IMR-90 (cell line): ENCODE results near the gene CYP46A1. TPM values are rescaled to one million over a fixed set of nuclear protein-coding genes. Genes with fewer than 3 reads are reported as not detected.

Experiments used
- ATAC-seq: fragments of 200-7000 bp; cut with Tn5 transposase; 2 replicates; pipeline ENCODE4 v1.9.1; 2020; ENCODE audit warnings: low read depth, mild to moderate bottlenecking, moderate library complexity
- BruUV-seq: library from RNA; stranded (reverse); fragments of 400-500 nt; replicated peaks from 2 replicates; lab custom pipeline; 2021; lab: Mats Ljungman, UMichigan
- CTCF ChIA-PET: fragments of 300-600 bp; formaldehyde crosslinking; extraction: SDS; loops from one replicate; lab custom pipeline; 2021; ENCODE audit warnings: antibody characterized with exemption; lab: Yijun Ruan, JAX
- POLR2A ChIA-PET: fragments of 300-600 bp; sonication (Branson Sonifier 250); formaldehyde crosslinking; loops from one replicate; lab custom pipeline; 2022; ENCODE audit warnings: antibody characterized with exemption; ENCODE audit not compliant: unreplicated experiment; lab: Charles Lee
- DNase-seq: peaks from one replicate; pipeline ENCODE4 v3.0.0; 2013
- H2AFZ ChIP-seq: replicated peaks from 2 replicates; pipeline ENCODE3; 2013; ENCODE audit warnings: low read length, mild to moderate bottlenecking; ENCODE audit not compliant: poor library complexity
- H2AK5ac ChIP-seq: 2 replicates; pipeline ENCODE4 v1.6.1; 2013; ENCODE audit warnings: low read depth, low read length, inconsistent platforms
- H2AK9ac ChIP-seq: replicated peaks from 2 replicates; pipeline ENCODE3; 2013; ENCODE audit warnings: mild to moderate bottlenecking, low read depth, low read length, moderate library complexity; ENCODE audit not compliant: poor library complexity
- H2BK120ac ChIP-seq: 2 replicates; pipeline ENCODE4 v1.6.1; 2013; ENCODE audit warnings: low read depth, low read length, inconsistent platforms
- H2BK15ac ChIP-seq: 3 replicates; pipeline ENCODE4 v1.6.1; 2013; ENCODE audit warnings: low read depth, low read length, inconsistent platforms
- H2BK20ac ChIP-seq: 2 replicates; pipeline ENCODE4 v1.6.1; 2013; ENCODE audit warnings: low read depth, mild to moderate bottlenecking, inconsistent platforms, low read length, moderate library complexity
- H2BK5ac ChIP-seq: 2 replicates; pipeline ENCODE4 v1.6.1; 2013; ENCODE audit warnings: mild to moderate bottlenecking, low read depth, low read length, inconsistent platforms; ENCODE audit not compliant: poor library complexity, severe bottlenecking
- H3K14ac ChIP-seq: replicated peaks from 2 replicates; pipeline ENCODE4 v1.6.1; 2013; ENCODE audit warnings: low read depth, low read length, inconsistent platforms
- H3K18ac ChIP-seq: 2 replicates; pipeline ENCODE4 v1.6.1; 2013; ENCODE audit warnings: low read depth, low read length, control low read depth
- H3K23ac ChIP-seq: 2 replicates; pipeline ENCODE4 v1.6.1; 2013; ENCODE audit warnings: low read depth, low read length, inconsistent platforms
- H3K27ac ChIP-seq: 2 replicates; pipeline ENCODE4 v1.5.1; 2013; ENCODE audit warnings: mild to moderate bottlenecking, control low read depth, low read length; ENCODE audit not compliant: insufficient read depth
- H3K27me3 ChIP-seq: 2 replicates; pipeline ENCODE4 v1.6.1; 2013; ENCODE audit warnings: low read length; ENCODE audit not compliant: control insufficient read depth, insufficient read depth
- H3K36me3 ChIP-seq: 2 replicates; pipeline ENCODE4 v1.6.1; 2013; ENCODE audit warnings: low read length, mixed read lengths; ENCODE audit not compliant: control insufficient read depth, insufficient read depth
- H3K4ac ChIP-seq: 2 replicates; pipeline ENCODE4 v1.6.1; 2013; ENCODE audit warnings: low read depth, low read length, inconsistent platforms
- H3K4me1 ChIP-seq: 2 replicates; pipeline ENCODE4 v1.6.1; 2013; ENCODE audit warnings: low read length, mixed read lengths; ENCODE audit not compliant: control insufficient read depth, insufficient read depth
- H3K4me2 ChIP-seq: 2 replicates; pipeline ENCODE4 v1.6.1; 2013; ENCODE audit warnings: low read depth, mild to moderate bottlenecking, control low read depth, low read length, moderate library complexity
- H3K4me3 ChIP-seq: 2 replicates; pipeline ENCODE4 v1.5.1; 2013; ENCODE audit warnings: low read depth, mild to moderate bottlenecking, control low read depth, low read length, moderate library complexity; ENCODE audit not compliant: insufficient read depth
- H3K56ac ChIP-seq: 2 replicates; pipeline ENCODE4 v1.6.1; 2013; ENCODE audit warnings: low read length, inconsistent platforms; ENCODE audit not compliant: insufficient read depth; ENCODE audit errors: extremely low read depth
- H3K79me1 ChIP-seq, 2 experiments: 2 replicates each; pipeline ENCODE4 v1.6.1; 2013; ENCODE audit warnings: low read length in 2 of 2, inconsistent platforms in 1 of 2, low read depth in 1 of 2
- H3K9ac ChIP-seq: 2 replicates; pipeline ENCODE4 v1.6.1; 2013; ENCODE audit warnings: low read depth, low read length, control low read depth
- H3K9me1 ChIP-seq: 2 replicates; pipeline ENCODE4 v1.6.1; 2013; ENCODE audit warnings: low read length, inconsistent platforms; ENCODE audit not compliant: insufficient read depth
- H3K9me3 ChIP-seq: 2 replicates; pipeline ENCODE4 v1.6.1; 2013; ENCODE audit warnings: low read length; ENCODE audit not compliant: control insufficient read depth, insufficient read depth
- H4K20me1 ChIP-seq: 2 replicates; pipeline ENCODE4 v1.6.1; 2013; ENCODE audit warnings: low read length, inconsistent platforms; ENCODE audit not compliant: insufficient read depth
- H4K5ac ChIP-seq: 2 replicates; pipeline ENCODE4 v1.6.1; 2013; ENCODE audit warnings: mild to moderate bottlenecking, low read depth, low read length, control low read depth
- H4K8ac ChIP-seq, 2 experiments: 2 replicates each; pipeline ENCODE4 v1.6.1; 2013; ENCODE audit warnings: low read depth in 2 of 2, low read length in 2 of 2, control low read depth in 1 of 2, inconsistent platforms in 1 of 2
- H4K91ac ChIP-seq: 2 replicates; pipeline ENCODE4 v1.6.1; 2013; ENCODE audit warnings: low read depth, low read length, inconsistent platforms; ENCODE audit not compliant: insufficient read depth
- BHLHE40 ChIP-seq: fragments of 150-350 bp; IDR thresholded peaks from 2 replicates; pipeline ENCODE4 v1.6.1; 2016; ENCODE audit warnings: mild to moderate bottlenecking, low read depth, low read length
- CHD1 ChIP-seq: IDR thresholded peaks from 2 replicates; pipeline ENCODE4 v1.6.1; 2012; ENCODE audit warnings: low read depth, low read length, improper control_type of control experiment
- FOS ChIP-seq: fragments of 150-350 bp; IDR thresholded peaks from 2 replicates; pipeline ENCODE4 v1.6.1; 2016; ENCODE audit warnings: low read depth, low read length
- MAFK ChIP-seq: IDR thresholded peaks from 2 replicates; pipeline ENCODE4 v1.6.1; 2012; ENCODE audit warnings: low read depth, low read length, improper control_type of control experiment
- MAZ ChIP-seq: IDR thresholded peaks from 2 replicates; pipeline ENCODE4 v1.6.1; 2012; ENCODE audit warnings: low read depth, mild to moderate bottlenecking, low read length, improper control_type of control experiment, moderate library complexity, borderline replicate concordance
- MXI1 ChIP-seq: IDR thresholded peaks from 2 replicates; pipeline ENCODE4 v1.6.1; 2012; ENCODE audit warnings: low read depth, mild to moderate bottlenecking, low read length, moderate library complexity, borderline replicate concordance
- NFE2L2 ChIP-seq: fragments of 150-350 bp; IDR thresholded peaks from 2 replicates; pipeline ENCODE4 v1.6.1; 2016; ENCODE audit warnings: low read depth, mild to moderate bottlenecking, low read length
- POLR2A ChIP-seq: IDR thresholded peaks from 2 replicates; pipeline ENCODE4 v1.6.1; 2012; ENCODE audit warnings: mild to moderate bottlenecking, low read depth, low read length
- RAD21 ChIP-seq: IDR thresholded peaks from 2 replicates; pipeline ENCODE4 v1.6.1; 2012; ENCODE audit warnings: low read length, improper control_type of control experiment
- RCOR1 ChIP-seq: IDR thresholded peaks from 2 replicates; pipeline ENCODE4 v1.6.1; 2012; ENCODE audit warnings: mild to moderate bottlenecking, low read length, improper control_type of control experiment; ENCODE audit not compliant: insufficient replicate concordance
- RFX5 ChIP-seq: IDR thresholded peaks from 2 replicates; pipeline ENCODE4 v1.8.0; 2012; ENCODE audit warnings: low read depth, mild to moderate bottlenecking, low read length, moderate library complexity
- SMC3 ChIP-seq: fragments of 150-350 bp; IDR thresholded peaks from 2 replicates; pipeline ENCODE4 v1.6.1; 2016; ENCODE audit warnings: low read depth, mild to moderate bottlenecking, antibody characterized with exemption, low read length, moderate library complexity
- WGBS, 2 experiments: methylation state at CpG; one replicate each; pipeline versions ENCODE4 v1.1.5 to v1.1.7; 2013; ENCODE audit warnings: missing lambda C conversion rate in 2 of 2; ENCODE audit not compliant: insufficient read length in 1 of 2; ENCODE audit errors: extremely low coverage in 2 of 2; 5-methylcytosine and 5-hydroxymethylcytosine counted together
- dilution Hi-C: fragments of 300-500 bp; cut with HindIII; formaldehyde crosslinking; loops from one replicate; pipeline ENCODE4 v1.14.3; 2018; ENCODE audit warnings: low sequenced_read_pairs; ENCODE audit not compliant: unreplicated experiment
- in situ Hi-C: fragments of 300-500 bp; cut with MboI; formaldehyde crosslinking; loops from 3 replicates; pipeline ENCODE4 v1.14.3; 2019; ENCODE audit warnings: low sequenced_read_pairs, inconsistent platforms, mixed read lengths
- intact Hi-C: fragments of 100-400 bp; cut with micrococcal nuclease; formaldehyde crosslinking; loops from 2 replicates; pipeline ENCODE4 v1.10.0; 2022
- polyA plus RNA-seq, 3 experiments: library from polyadenylated mRNA; depleted of rRNA; stranded (reverse); fragments of >200 nt; gene quantifications; 2 replicates each; pipeline ENCODE4 v1.2.3, GENCODE V29; 2012; ENCODE audit warnings: low replicate concordance in 1 of 3
- total RNA-seq: library from RNA; depleted of rRNA; stranded (reverse); fragments of >200 nt; gene quantifications from 2 replicates; pipeline ENCODE4 v1.2.3, GENCODE V29; 2012
- TF ChIP-seq, protein P1 (sequence below): fragments of 150-350 bp; IDR thresholded peaks from 2 replicates; pipeline ENCODE4 v1.6.1; 2016; ENCODE audit warnings: low read depth, mild to moderate bottlenecking, low read length, moderate library complexity, borderline replicate concordance
- TF ChIP-seq, protein P2 (sequence below): conservative IDR thresholded peaks from 2 replicates; pipeline ENCODE4 v1.5.1; 2012; ENCODE audit warnings: mild to moderate bottlenecking, low read depth, low read length, improper control_type of control experiment

CYP46A1 gene
- total and polyA plus RNA-seq, 2 of the 4 experiments (the other 2 are of a cell fraction): 0.18 to 0.31 TPM

- H4K91ac ChIP-seq: peak overlapping the region; percentile 99
- H3K36me3 ChIP-seq: no peaks in the 10 kb centered on the region
- no peak overlapping the region for H3K56ac ChIP-seq
- in situ Hi-C loops: no loop called here
- DNase-seq: no peak
- peak overlapping the region; percentile 99 for H2BK120ac ChIP-seq
- no peak for ATAC-seq
- peaks cover 42% of the 10 kb centered on the region for H3K9me1 ChIP-seq
- H3K4me2 ChIP-seq: no peak overlapping the region
- 74% methylated on average over 15 of the region's 24 CpGs; no CpG with 5 or more reads in 1 of the 2 experiments for WGBS, 2 experiments
- peaks cover 4% of the 10 kb centered on the region; the same call in 1 of the 2 replicates for H4K20me1 ChIP-seq
- peak overlapping the region; percentile 91 to 92; a peak in 3 of 4 replicates for H4K8ac ChIP-seq
- POLR2A ChIA-PET: no interaction called here
- H4K5ac ChIP-seq: peak overlapping the region; percentile 73
- H3K27ac ChIP-seq: peak overlapping the region; percentile 92; the same call in 1 of the 2 replicates
- no peaks in the 10 kb centered on the region for H3K27me3 ChIP-seq
- no peak overlapping the region for H3K4me3 ChIP-seq
- peaks cover 0 to 28% of the 10 kb centered on the region in 2 experiments; a peak in 2 of 4 replicates for H3K79me1 ChIP-seq
- peak overlapping the region; percentile 97 for H2BK20ac ChIP-seq
- H2AK5ac ChIP-seq: peak overlapping the region; percentile 99
- TF ChIP-seq FOS: no peak
- no peak for TF ChIP-seq RAD21
- TF ChIP-seq NFE2L2: no peak
- no peak for TF ChIP-seq MXI1
- no peak for TF ChIP-seq MAZ
- TF ChIP-seq, protein P1, sequence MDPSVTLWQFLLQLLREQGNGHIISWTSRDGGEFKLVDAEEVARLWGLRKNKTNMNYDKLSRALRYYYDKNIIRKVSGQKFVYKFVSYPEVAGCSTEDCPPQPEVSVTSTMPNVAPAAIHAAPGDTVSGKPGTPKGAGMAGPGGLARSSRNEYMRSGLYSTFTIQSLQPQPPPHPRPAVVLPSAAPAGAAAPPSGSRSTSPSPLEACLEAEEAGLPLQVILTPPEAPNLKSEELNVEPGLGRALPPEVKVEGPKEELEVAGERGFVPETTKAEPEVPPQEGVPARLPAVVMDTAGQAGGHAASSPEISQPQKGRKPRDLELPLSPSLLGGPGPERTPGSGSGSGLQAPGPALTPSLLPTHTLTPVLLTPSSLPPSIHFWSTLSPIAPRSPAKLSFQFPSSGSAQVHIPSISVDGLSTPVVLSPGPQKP: no peak
- no peak for TF ChIP-seq CHD1
- TF ChIP-seq, protein P2, sequence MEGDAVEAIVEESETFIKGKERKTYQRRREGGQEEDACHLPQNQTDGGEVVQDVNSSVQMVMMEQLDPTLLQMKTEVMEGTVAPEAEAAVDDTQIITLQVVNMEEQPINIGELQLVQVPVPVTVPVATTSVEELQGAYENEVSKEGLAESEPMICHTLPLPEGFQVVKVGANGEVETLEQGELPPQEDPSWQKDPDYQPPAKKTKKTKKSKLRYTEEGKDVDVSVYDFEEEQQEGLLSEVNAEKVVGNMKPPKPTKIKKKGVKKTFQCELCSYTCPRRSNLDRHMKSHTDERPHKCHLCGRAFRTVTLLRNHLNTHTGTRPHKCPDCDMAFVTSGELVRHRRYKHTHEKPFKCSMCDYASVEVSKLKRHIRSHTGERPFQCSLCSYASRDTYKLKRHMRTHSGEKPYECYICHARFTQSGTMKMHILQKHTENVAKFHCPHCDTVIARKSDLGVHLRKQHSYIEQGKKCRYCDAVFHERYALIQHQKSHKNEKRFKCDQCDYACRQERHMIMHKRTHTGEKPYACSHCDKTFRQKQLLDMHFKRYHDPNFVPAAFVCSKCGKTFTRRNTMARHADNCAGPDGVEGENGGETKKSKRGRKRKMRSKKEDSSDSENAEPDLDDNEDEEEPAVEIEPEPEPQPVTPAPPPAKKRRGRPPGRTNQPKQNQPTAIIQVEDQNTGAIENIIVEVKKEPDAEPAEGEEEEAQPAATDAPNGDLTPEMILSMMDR: no peak
- no peak for TF ChIP-seq MAFK
- TF ChIP-seq RFX5: no peak
- no peak for TF ChIP-seq BHLHE40
- TF ChIP-seq POLR2A: no peak
- no peak for TF ChIP-seq SMC3
- TF ChIP-seq RCOR1: no peak
- H3K14ac ChIP-seq: peak overlapping the region; percentile 94
- intact Hi-C loops: no loop called here
- dilution Hi-C loops: no loop called here
- H2BK15ac ChIP-seq: peak overlapping the region; percentile 99; the same call in 2 of the 3 replicates
- no peaks in the 10 kb centered on the region for H3K9me3 ChIP-seq
- H2BK5ac ChIP-seq: peak overlapping the region; percentile 37
- H3K18ac ChIP-seq: peak overlapping the region; percentile 93
- no TSS peak for BruUV-seq
- no peak overlapping the region for H3K9ac ChIP-seq
- H3K23ac ChIP-seq: 0 out of 2 replicates have a peak overlapping the region, but pooled peaks have one; percentile 10
- H3K4me1 ChIP-seq: peaks cover 66% of the 10 kb centered on the region
- H3K4ac ChIP-seq: peak overlapping the region; percentile 100
- CTCF ChIA-PET: interaction anchor here (0.7 kb wide), 1 partner anchor 24 kb away, joined by 6 read pairs; no protein-coding TSS in a partner anchor
- H2AK9ac ChIP-seq: peak overlapping the region; percentile 22
- no peak overlapping the region for H2AFZ ChIP-seq
Measured at GRCh38 chr14:99754141-99755067, 70.3 kb downstream of the CYP46A1 start.
